GM19455 (cell line): ENCODE data around the gene DAPK1.
"Not testable (repeated sequence)": the region's sequence is repeated elsewhere in the genome, so short reads cannot be mapped to it uniquely, and the experiment has no call there.

Experiments used
- ATAC-seq: cut with Tn5 transposase; IDR thresholded peaks from one replicate; pipeline ENCODE4 v1.9.1; 2021; ENCODE audit not compliant: unreplicated experiment

Gene DAPK1

GRCh38 chr9:87540444-87541105 lies 42.9 kb downstream of the DAPK1 start:
- ATAC-seq = no peak

DNA sequence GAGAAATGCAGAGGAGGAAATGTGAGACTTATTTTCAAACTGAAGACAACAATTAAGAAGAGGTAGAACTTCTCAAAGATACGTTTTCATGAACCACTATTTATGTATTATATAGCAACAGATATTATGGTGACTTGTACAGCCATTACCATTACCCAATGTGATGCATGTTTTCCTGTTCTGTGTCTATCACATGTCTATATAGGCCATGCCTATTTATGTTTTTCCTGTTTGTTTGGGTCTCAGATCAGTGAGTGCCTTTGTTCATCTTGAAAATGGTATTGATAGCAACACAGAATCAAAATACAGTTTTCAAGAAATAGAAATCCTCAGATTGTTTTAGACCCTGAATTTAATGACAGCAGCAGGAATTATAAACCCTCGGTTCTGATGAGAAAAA lies 44.0 kb downstream of the DAPK1 start:
- ATAC-seq = no peak

GRCh38 chr9:87542141-87542540 lies 44.5 kb downstream of the DAPK1 start:
- ATAC-seq = no peak

DNA sequence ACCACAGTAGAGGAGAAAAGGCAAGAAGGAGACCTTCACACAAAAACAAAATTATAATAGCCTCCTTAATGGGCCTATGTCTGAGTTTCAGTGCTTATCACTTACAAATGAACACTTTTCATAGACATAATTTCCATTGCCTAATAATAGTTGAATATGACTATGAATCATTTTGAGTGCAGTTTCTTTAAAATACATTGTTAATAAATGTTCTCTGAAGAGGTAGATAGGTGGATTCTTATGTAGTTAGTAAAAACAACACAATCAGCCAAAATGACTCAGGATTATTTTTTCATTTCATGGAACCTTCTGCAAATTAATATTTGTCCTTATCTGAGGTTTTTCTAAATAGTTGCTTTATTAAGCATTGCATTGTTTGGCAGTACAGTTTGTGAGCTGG lies 45.6 kb downstream of the DAPK1 start:
- no peak for ATAC-seq

DNA sequence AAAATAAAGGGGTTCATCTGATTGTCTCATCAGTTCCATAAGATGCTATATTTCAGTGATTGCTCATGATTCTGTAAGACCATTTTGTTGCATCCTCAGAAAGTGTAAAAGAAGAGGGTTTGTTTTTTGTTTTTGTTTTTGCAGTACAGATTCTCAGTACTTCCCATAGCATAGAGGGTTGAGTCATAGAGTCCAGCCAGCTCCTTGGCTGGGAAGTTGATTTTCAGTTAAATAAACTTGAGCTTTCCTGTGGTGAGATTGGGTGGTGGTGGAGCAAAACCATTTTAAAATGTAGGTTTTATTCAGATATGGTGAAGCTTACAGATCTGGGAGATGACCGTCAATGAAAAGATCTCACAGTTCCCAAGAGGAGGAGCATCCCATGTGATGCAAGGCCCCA lies 48.2 kb downstream of the DAPK1 start:
- no peak for ATAC-seq

GRCh38 chr9:87546704-87547103 lies 49.0 kb downstream of the DAPK1 start:
- no peak for ATAC-seq

DNA sequence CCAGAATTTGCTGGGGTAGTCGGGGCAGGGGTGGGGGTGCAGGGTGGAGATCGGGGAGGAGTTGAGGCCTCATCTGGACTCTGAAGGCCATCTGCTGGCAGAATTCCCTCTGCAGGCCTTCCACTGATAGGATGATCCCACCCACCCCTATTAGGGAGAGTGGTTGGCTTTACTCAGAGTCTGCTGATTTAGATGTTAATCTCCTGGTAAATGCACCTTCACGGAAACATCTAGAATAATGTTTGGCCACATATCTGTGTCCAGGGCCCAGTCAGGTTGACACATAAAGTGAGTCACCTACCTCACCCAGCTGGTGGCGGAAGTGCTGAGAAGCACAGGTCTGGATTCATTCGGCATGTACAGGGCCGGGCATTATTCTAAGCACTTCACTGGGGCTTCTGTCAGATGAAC lies 50.0 kb downstream of the DAPK1 start:
- ATAC-seq = no peak

- no peak for ATAC-seq
Measured at GRCh38 chr9:87548159-87548558, 50.5 kb downstream of the DAPK1 start.

DNA sequence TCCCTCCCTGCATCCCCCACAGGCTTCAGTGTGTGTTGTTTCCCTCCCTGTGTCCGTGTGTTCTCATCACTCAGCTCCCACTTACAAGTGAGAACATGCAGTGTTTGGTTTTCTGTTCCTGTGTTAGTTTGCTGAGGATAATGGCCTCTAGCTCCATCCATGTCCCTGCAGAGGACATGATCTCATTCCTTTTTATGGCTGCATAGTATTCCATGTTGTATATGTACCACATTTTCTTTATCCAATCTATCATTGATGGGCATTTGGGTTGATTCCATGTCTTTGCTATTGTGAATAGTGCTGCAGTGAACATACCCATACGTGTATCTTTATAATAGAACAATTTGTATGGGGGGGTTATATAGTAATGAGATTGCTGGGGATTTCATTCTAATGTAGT lies 51.4 kb downstream of the DAPK1 start:
- ATAC-seq = not testable (repeated sequence)

- no peak for ATAC-seq
Measured at GRCh38 chr9:87549791-87550190, 52.1 kb downstream of the DAPK1 start.

GRCh38 chr9:87550253-87550954 lies 52.7 kb downstream of the DAPK1 start:
- no peak for ATAC-seq

DNA sequence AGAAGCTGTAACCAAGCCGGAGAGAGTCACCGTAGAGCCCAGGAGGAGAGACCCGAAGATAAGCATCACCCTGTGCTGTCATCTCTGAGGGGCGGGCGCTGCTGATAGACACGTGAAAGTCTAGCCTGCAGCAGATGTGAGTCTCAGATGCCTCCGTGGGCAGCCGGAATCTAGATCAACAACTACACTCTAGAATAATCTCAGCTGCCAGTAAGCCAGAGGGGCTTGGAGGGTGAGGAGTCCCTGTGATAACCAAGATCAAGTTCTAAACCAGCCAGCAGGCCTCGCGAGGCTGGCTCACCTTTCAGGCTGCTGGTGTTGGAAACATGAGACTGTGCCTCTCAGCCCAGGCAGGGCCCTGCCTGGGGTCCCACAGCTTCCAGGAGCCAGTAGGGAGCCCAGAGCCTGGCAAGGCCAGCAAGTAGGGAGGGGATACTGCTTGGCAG lies 54.1 kb downstream of the DAPK1 start:
- ATAC-seq = no peak

DNA sequence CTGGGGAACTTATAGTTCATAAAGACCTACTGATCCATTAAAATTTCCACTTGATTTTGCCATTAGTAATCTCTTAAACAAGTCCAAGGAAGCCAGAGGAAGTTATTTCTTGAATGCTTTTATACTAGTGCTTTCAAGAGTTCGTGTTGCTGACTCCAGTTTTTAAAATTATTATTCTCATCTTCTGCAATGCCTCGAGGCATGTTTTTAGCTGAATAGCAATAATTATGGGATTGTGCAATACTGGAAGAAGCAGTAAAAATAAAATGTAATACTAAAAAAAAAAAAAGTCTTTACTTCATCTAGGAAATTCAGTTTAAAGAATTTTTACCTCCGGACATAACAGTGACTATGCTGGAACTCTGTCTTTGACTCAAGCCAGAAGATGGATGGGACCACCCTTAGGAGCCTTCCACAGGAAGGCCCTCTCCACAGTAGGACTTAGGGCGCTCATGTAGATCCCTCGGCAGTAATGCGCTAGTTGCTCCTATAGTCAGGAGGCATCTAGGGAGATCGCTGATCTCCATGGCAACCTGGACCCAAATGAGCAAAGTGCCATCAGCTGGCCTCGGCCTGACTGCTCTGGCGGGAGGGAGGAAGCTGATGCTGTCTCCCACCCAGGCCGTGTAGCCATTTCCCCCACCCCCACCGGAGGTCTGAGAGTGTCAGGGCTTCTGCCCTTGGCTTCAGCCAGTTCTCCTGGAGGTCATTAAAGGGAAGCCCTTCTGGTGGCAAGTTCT lies 56.7 kb downstream of the DAPK1 start:
- ATAC-seq = no peak

DNA sequence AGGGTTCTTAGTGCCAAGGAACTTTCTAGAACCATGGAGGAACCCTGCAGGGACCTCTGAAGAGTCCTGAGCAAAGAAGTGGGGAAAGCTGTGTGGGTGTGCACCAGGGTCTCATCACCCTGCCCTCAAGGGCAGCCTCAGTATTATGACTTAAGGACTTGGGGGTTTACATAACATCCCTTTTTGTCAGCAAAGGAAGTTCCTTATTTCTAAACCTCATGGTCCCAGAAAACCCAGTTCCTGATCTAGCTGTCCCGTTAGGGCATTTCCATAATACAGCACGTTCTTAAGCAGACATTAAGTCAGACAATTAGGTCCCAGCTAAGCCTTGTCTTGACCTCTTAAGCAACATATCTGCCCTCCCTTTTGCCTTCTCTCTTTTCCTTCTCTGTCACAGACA lies 57.3 kb downstream of the DAPK1 start:
- no peak for ATAC-seq

- no peak for ATAC-seq
Measured at GRCh38 chr9:87556039-87556438, 58.4 kb downstream of the DAPK1 start.

DNA sequence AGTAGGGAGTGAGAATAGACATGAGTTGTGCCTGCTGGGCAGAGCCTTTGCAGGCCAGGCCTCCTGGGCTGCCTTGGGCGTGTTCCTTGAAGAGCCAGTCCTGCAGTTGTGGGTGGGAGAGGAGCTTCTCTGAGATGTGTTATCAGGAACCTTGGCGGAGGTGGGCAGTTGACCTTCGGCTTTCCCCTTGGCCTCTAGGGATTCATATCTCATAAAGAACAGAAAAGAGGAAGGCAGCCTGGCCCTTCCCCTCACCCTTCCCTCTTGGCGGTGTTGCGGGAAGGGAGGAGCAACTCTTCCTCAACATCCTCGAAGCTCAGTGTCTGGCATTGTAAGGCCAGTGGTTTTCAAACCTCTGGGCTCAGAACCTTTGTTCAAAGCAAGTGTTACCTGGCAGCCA lies 59.2 kb downstream of the DAPK1 start:
- ATAC-seq = no peak

DNA sequence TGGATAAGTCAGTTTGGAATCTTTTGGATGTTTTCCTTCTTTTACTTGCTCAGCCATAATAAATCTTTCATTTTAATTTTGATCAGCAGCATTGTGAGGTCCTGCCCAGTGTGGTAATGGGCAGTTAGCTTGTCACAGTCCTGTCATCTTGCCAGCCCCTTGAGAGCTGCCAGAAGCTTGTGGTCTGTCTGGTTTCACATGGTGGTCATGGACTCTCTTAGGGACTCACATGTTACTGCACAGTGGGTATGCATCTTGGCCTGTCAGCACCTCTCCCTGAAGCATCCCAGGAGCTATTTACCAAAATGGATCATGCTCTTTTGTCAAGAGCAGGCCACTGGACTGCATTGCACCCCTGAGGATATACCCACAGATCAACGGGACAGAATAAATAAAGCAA lies 60.3 kb downstream of the DAPK1 start:
- ATAC-seq = no peak

DNA sequence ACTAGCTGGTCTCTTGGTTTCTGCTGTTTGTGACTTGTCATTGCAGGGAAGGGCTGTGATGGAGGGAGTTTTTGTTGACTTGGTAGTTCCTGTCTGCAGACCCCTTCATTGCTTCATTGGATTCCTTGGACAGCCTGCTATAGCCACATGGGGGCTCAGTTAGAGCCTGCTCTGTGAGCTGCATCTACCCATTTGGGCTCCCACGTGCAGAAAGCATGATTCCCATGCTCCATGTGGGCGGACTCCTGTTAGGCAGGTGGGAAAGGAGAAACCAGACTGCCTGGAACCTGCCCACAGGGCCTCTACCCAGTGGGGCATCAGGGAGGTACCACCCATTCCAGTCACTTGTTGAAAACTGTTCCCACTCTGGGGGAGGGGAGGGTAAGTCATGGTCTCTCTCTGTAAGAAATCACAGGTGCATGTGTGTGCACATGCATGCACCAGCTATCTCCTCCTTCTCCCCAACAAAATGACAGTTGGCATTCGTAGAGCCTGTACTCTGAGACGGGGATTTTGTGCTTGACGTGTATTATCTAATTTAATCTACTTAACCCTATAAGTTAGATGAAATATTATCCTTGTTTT lies 61.0 kb downstream of the DAPK1 start:
- ATAC-seq = no peak

- no peak for ATAC-seq
Measured at GRCh38 chr9:87562062-87562461, 64.4 kb downstream of the DAPK1 start.

GRCh38 chr9:87562530-87563170 lies 65.0 kb downstream of the DAPK1 start:
- ATAC-seq = no peak

DNA sequence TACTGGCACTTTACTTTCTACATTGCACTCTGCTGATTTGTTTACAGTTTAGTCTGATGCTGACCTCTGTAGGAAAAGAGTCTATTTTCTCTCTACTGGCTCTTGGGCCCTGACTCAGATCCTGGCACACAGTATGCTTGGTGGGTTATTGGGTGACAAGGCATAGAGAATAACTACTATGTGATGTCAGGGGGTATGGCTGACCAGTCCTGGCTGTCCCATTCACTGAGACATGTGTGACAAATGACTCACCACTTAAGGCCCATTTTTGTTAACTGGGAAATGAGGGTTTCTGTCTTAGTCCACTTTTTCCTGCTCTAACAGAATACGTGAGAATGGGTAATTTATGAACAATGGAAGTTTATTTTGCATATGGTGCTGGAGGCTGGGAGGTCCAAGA lies 66.4 kb downstream of the DAPK1 start:
- ATAC-seq = no peak
